ENCODE results near the gene UCHL1. TPM values are rescaled to one million over a fixed set of nuclear protein-coding genes. Genes with fewer than 3 reads are reported as not detected.
A peak's percentile ranks its signal among the peaks of the same experiment; 100 is the strongest.

Gene UCHL1
- total RNA-seq, 6 experiments from 2014 or later, result 349 to 502 (median 461) TPM

GRCh38 chr4:41212616-41213203 lies 44.0 kb upstream of the UCHL1 start:
- peak; percentile 80 for TF ChIP-seq CTCF (IDR thresholded peaks at IDR 0.05)
- peaks cover 67% of the 10 kb centered on the region for H3K4me1 Mint-ChIP-seq (ENCODE audit: low read depth)
- no peaks in the 10 kb centered on the region for H3K27me3 Mint-ChIP-seq (ENCODE audit: insufficient read depth)
- H3K36me3 Mint-ChIP-seq (ENCODE audit: low read depth), result 0 out of 2 replicates have a peak, but pooled peaks cover 10% of the 10 kb centered on the region
- no peaks in the 10 kb centered on the region for H3K9me3 Mint-ChIP-seq
- H3K4me3 Mint-ChIP-seq, result peak overlapping the region; percentile 97
- H3K27ac Mint-ChIP-seq, result peak overlapping the region; percentile 65
- DNase-seq, result peak; percentile 61

GRCh38 chr4:41213625-41214135 lies 43.0 kb upstream of the UCHL1 start:
- Mint-ChIP-seq H3K27me3 (ENCODE audit: insufficient read depth) (no peaks in the 10 kb centered on the region), H3K27ac (peak overlapping the region; percentile 74), H3K4me1 (ENCODE audit: low read depth) (peaks cover 58% of the 10 kb centered on the region), H3K9me3 (no peaks in the 10 kb centered on the region), H3K4me3 (peak overlapping the region; percentile 97), H3K36me3 (ENCODE audit: low read depth) (0 out of 2 replicates have a peak, but pooled peaks cover 6% of the 10 kb centered on the region)
- TF ChIP-seq CTCF (IDR thresholded peaks at IDR 0.05), result no peak
- no peak for DNase-seq

- DNase-seq, result peak; percentile 95
- Mint-ChIP-seq H3K36me3 (ENCODE audit: low read depth) (0 out of 2 replicates have a peak, but pooled peaks cover 3% of the 10 kb centered on the region), H3K27me3 (ENCODE audit: insufficient read depth) (no peaks in the 10 kb centered on the region), H3K9me3 (no peaks in the 10 kb centered on the region), H3K4me3 (peak within 1 kb of the TSS; percentile 97), H3K27ac (peak within 1 kb of the TSS; percentile 74), H3K4me1 (ENCODE audit: low read depth) (peaks cover 53% of the 10 kb centered on the region)
- TF ChIP-seq CTCF (IDR thresholded peaks at IDR 0.05), result peak; percentile 92
Observed at GRCh38 chr4:41214136-41214824, 42.4 kb upstream of the UCHL1 start, which contains the start of gene APBB2. Gene APBB2 (minus strand): TSS chr4:41214542. CDS start chr4:41033254, 181,288 bp downstream.

- no peaks in the 10 kb centered on the region for H3K27me3 Mint-ChIP-seq (ENCODE audit: insufficient read depth)
- H3K27ac Mint-ChIP-seq, result no peak overlapping the region
- H3K4me1 Mint-ChIP-seq (ENCODE audit: low read depth), result peaks cover 53% of the 10 kb centered on the region
- peak; percentile 58 for TF ChIP-seq CTCF (IDR thresholded peaks at IDR 0.05)
- peak overlapping the region; percentile 41; the same call in 1 of the 2 replicates for H3K4me3 Mint-ChIP-seq
- no peaks in the 10 kb centered on the region for H3K36me3 Mint-ChIP-seq (ENCODE audit: low read depth)
- DNase-seq, result no peak
- H3K9me3 Mint-ChIP-seq, result no peaks in the 10 kb centered on the region
Observed at GRCh38 chr4:41214825-41215146, 41.9 kb upstream of the UCHL1 start.

- H3K27ac Mint-ChIP-seq, result no peak overlapping the region
Observed at GRCh38 chr4:41215155-41215554, 41.6 kb upstream of the UCHL1 start.

More at GRCh38 chr4:41215155-41215554, 41.6 kb upstream of the UCHL1 start:
- Mint-ChIP-seq H3K9me3 (no peaks in the 10 kb centered on the region), H3K27me3 (ENCODE audit: insufficient read depth) (no peaks in the 10 kb centered on the region), H3K4me1 (ENCODE audit: low read depth) (peaks cover 53% of the 10 kb centered on the region), H3K36me3 (ENCODE audit: low read depth) (no peaks in the 10 kb centered on the region), H3K4me3 (no peak overlapping the region)
- no peak for TF ChIP-seq CTCF (IDR thresholded peaks at IDR 0.05)
- DNase-seq, result no peak

Measured in HFFc6 (cell line).